Left ventricle myocardium inferior (tissue), 1 donor: ENCODE measurements around the gene MMRN2. TPM values are rescaled to one million over a fixed set of nuclear protein-coding genes. Genes with fewer than 3 reads are reported as not detected.
"Not testable (repeated sequence)": the region's sequence is repeated elsewhere in the genome, so short reads cannot be mapped to it uniquely, and the experiment has no call there.

Experiments
- DNase-seq: peaks from one replicate; pipeline ENCODE4 v3.0.0-alpha.2; 2020
- H3K27ac ChIP-seq: fragments of 200-600 bp; replicated peaks from 2 replicates; pipeline ENCODE4 v1.8.0; 2021
- H3K27me3 ChIP-seq: fragments of 200-600 bp; 2 replicates; pipeline ENCODE4 v1.8.0; 2021; ENCODE audit warnings: low read depth
- H3K36me3 ChIP-seq: fragments of 200-600 bp; 2 replicates; pipeline ENCODE4 v1.8.0; 2021
- H3K4me1 ChIP-seq: fragments of 200-600 bp; 2 replicates; pipeline ENCODE4 v1.8.0; 2021
- H3K4me3 ChIP-seq: fragments of 200-600 bp; 2 replicates; pipeline ENCODE4 v1.8.0; 2021; ENCODE audit warnings: mild to moderate bottlenecking, moderate library complexity
- H3K9me3 ChIP-seq: fragments of 200-600 bp; replicated peaks from 2 replicates; pipeline ENCODE4 v1.8.0; 2021
- CTCF ChIP-seq: fragments of 200-600 bp; IDR thresholded peaks from 2 replicates; pipeline ENCODE4 v1.8.0; 2021; ENCODE audit warnings: antibody characterized with exemption, mild to moderate bottlenecking, borderline replicate concordance
- intact Hi-C: fragments of 100-400 bp; cut with micrococcal nuclease; formaldehyde crosslinking; loops from one replicate; pipeline ENCODE4 v1.11.0; 2022
- total RNA-seq: library from RNA; stranded (reverse); fragmentation: NEBNext Ultra II Directional; extraction: Animal tissue kit (Norgen Biotek cat#: 25700); gene quantifications from one replicate; pipeline ENCODE4 v1.2.1, GENCODE V29; 2021
- donor health status: DM: no; HTN: yes; CAD: no; lungs with severe emphysema.

Gene MMRN2
- total RNA-seq, 1 donor from 2014 or later, result 32.1 TPM

DNA sequence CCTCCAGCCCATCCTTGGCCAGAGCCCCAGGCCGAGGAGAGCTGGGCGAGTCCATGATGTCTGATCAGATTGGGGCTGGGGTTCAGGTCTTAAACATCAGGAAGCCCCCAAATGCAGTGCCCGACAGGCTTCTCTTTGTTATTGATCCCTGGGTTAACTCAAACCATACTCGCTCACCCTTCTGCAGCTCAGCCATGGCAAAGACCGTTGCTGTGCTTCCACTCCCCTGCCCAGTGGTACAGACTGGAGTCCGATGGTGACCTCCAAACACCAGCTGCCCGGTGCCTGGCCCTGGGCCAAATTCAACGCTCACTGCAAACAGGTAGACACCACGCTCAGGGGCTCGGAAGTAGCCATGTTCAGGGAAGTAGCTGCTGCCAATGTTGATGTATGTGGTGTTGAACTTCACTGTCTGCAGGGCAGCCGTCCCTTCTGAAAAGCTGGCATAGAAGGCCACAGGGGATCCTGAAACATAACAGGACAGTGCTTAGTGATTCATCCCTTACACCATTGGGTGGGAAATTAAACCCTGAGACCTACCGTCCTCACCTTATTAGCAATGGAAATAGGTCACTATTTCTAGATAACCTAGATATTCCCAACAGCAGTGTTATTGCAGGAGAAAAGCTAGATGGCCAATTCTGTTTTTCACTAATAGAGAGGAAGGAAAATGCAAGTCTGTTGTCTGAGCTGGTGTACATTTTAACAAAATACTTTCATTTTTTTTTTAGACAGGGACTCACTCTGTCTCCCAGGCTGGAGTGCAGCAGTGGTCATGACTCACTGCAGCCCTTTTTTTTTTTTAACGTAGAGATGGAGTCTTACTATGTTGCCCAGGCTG, 20.5 kb downstream of the MMRN2 start:
- peaks cover 21% of the 10 kb centered on the region for H3K4me1 ChIP-seq
- peaks cover 47% of the 10 kb centered on the region for H3K36me3 ChIP-seq
- intact Hi-C loops, result no loop called here
- TF ChIP-seq CTCF, result no peak
- H3K9me3 ChIP-seq, result no peaks in the 10 kb centered on the region
- no peak overlapping the region for H3K27ac ChIP-seq
- no peak overlapping the region for H3K4me3 ChIP-seq
- no peak for DNase-seq
- H3K27me3 ChIP-seq, result no peaks in the 10 kb centered on the region

DNA sequence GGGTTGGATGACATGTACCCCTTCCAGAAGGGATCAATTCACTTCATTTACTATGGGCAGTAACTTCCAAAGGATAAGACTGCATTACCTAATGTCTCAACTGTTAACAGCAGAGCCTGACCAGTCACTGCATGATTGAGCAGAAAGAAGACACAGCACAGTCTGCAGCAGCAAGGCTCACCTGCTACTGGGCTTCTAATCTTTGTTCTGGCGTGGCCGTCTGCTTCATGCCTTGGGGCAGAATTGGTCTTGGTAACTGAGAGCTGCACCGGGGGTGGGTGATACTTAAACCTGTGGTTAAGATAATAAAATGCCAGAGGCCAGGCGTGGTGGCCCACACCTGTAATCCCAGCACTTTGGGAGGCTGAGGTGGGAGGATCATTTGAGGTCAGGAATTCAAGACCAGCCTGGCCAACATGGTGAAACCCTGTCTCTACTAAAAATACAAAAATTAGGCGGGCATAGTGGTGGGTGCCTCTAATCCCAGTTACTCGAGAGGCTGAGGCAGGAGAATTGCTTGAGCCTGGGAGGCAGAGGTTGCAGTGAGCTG, 23.2 kb downstream of the MMRN2 start:
- DNase-seq, H3K9me3 ChIP-seq, H3K4me3 ChIP-seq, H3K27ac ChIP-seq, H3K27me3 ChIP-seq, intact Hi-C loops: not testable (repeated sequence)
- Histone ChIP-seq H3K4me1 (peaks cover 20% of the 10 kb centered on the region), H3K36me3 (peaks cover 64% of the 10 kb centered on the region)

DNA sequence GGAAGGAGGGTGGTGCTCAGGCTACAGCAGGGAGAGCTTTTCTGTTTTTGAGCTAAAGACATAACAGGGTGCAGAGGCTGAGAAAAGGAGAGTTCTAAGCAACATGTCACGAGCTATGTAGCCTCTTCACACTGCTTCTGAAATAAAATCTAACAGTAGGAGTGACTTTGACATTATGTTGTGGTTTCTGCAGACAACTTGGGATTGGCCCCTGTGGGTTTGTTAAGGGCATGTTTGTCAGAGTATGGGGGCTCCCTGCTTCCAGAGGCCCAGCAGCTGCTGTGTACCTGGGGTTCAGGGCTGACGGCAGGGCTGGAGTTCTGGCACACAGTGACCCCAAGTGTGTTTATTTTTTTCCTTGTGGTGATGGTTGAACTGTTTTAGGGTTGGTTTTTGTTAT, 24.7 kb downstream of the MMRN2 start:
- TF ChIP-seq CTCF, result no peak
- intact Hi-C loops, result no loop called here

DNA sequence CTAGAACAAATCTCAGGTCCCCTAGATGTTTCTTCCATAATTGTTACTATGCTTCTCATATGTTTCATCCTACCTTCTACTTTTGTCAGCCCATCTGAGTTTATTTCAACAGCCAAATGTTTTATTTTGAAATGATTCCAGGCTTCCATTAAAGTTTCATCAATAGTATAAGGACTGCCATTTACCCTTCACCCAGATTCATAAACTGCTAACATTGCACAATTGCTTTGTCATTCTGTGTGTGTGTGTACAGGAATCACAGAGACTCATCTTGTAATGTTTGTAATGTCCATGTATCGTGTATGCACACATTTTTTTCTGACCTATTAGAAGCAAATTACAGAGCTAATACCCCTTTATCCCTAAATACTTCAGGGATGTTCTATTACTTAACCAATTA, 25.5 kb downstream of the MMRN2 start:
- peaks cover 9% of the 10 kb centered on the region for H3K4me1 ChIP-seq
- no peak for DNase-seq
- no peaks in the 10 kb centered on the region for H3K27me3 ChIP-seq
- intact Hi-C loops, result no loop called here
- H3K9me3 ChIP-seq, result no peaks in the 10 kb centered on the region
- no peak for TF ChIP-seq CTCF
- H3K4me3 ChIP-seq, result no peak overlapping the region
- H3K36me3 ChIP-seq, result peaks cover 60% of the 10 kb centered on the region
- H3K27ac ChIP-seq, result no peak overlapping the region

More for the DNA sequence above, 24.7 kb downstream of the MMRN2 start:
- H3K4me1 ChIP-seq, result peaks cover 11% of the 10 kb centered on the region
- no peaks in the 10 kb centered on the region for H3K9me3 ChIP-seq
- no peak overlapping the region for H3K4me3 ChIP-seq
- H3K36me3 ChIP-seq, result peaks cover 68% of the 10 kb centered on the region
- no peak for DNase-seq
- no peaks in the 10 kb centered on the region for H3K27me3 ChIP-seq
- no peak overlapping the region for H3K27ac ChIP-seq

DNA sequence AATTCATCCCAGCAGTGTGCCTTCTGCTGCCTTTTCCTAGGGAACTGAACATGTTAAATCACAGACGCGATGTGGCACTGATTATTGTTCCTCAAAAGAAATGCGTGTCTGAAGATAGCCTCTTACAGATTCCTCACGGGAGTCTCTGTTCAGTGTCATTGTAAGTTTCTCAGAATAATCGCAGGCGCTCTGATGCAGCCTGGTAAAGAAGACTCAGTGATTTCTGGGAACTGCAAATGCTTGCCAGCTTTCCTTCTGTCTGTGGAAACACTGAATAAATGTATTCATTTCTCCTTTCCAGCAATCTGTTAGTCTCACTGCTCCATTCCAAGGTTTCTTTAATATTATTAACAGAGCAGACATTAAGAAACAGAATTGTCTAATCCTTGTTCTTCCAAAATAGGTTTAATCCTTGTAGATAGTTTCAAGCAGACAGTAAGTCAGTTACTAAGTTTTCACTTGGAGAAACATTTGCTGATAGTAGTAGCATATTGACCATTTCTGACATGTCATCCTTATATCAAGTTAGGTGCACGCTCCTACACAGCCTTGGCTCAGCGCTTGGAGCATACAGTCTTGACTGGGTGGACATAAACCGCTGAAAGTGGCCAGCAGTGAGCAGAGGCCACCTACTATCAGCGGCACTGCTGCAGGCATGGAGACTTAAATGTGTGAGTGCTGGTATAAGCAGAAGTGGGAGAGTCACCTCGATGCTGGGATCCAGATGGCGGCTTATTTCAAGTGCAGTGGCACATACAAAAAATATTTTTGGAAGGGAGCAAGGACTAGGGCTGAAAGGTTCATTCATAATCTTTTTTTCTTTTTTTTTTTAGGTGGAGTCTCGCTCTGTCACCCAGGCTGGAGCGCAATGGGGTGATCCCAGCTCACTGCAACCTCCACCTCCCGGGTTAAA, 27.7 kb downstream of the MMRN2 start:
- Histone ChIP-seq H3K9me3 (no peaks in the 10 kb centered on the region), H3K36me3 (peaks cover 47% of the 10 kb centered on the region), H3K4me1 (peaks cover 11% of the 10 kb centered on the region), H3K27ac (no peak overlapping the region), H3K27me3 (no peaks in the 10 kb centered on the region), H3K4me3 (no peak overlapping the region)
- TF ChIP-seq CTCF, result no peak
- no peak for DNase-seq
- intact Hi-C loops, result no loop called here
